H1 (cell line): ENCODE data around the gene STAT4. TPM values are rescaled to one million over a fixed set of nuclear protein-coding genes. Genes with fewer than 3 reads are reported as not detected.

ENCODE experiments used
- CTCF ChIA-PET: fragments of 300-600 bp; sonication (Branson Sonifier 250); formaldehyde crosslinking; loops from one replicate; lab custom pipeline; 2021; ENCODE audit not compliant: partially characterized antibody; lab: Charles Lee
- POLR2A ChIA-PET: fragments of 300-600 bp; sonication (Branson Sonifier 250); formaldehyde crosslinking; loops from one replicate; lab custom pipeline; 2021; ENCODE audit warnings: inconsistent platforms; ENCODE audit not compliant: partially characterized antibody; lab: Charles Lee
- DNase-seq, 2 experiments: peaks; one replicate each; pipeline versions ENCODE4 v3.0.0 to v3.0.0-alpha.2; 2010 to 2022; ENCODE audit warnings: low spot score in 2 of 2, low read depth in 1 of 2, mixed read lengths in 1 of 2
- FAIRE-seq: peaks from 2 replicates; lab custom pipeline; 2011; peaks lifted over from hg19 to GRCh38; lab: Jason Lieb, UNC
- H2AFZ ChIP-seq: 2 replicates; pipeline ENCODE4 v1.8.1; 2012; ENCODE audit warnings: low read length, inconsistent platforms
- H2AK5ac ChIP-seq: 2 replicates; pipeline ENCODE4 v1.6.1; 2013; ENCODE audit warnings: low read depth, low read length
- H2BK120ac ChIP-seq: replicated peaks from 2 replicates; pipeline ENCODE3; 2013; ENCODE audit warnings: low read depth, low read length, inconsistent platforms
- H2BK12ac ChIP-seq: 2 replicates; pipeline ENCODE4 v1.6.1; 2013; ENCODE audit warnings: low read depth, low read length
- H2BK15ac ChIP-seq: 2 replicates; pipeline ENCODE4 v1.6.1; 2013; ENCODE audit warnings: low read length
- H2BK20ac ChIP-seq: 2 replicates; pipeline ENCODE4 v1.6.1; 2013; ENCODE audit warnings: low read length
- H2BK5ac ChIP-seq: 2 replicates; pipeline ENCODE4 v1.6.1; 2013; ENCODE audit warnings: low read depth, low read length
- H3K14ac ChIP-seq: 2 replicates; pipeline ENCODE4 v1.6.1; 2013; ENCODE audit warnings: inconsistent platforms; ENCODE audit not compliant: insufficient read length
- H3K18ac ChIP-seq: 2 replicates; pipeline ENCODE4 v1.6.1; 2013; ENCODE audit warnings: low read length; ENCODE audit errors: extremely low read depth
- H3K23ac ChIP-seq: 2 replicates; pipeline ENCODE4 v1.6.1; 2013; ENCODE audit warnings: inconsistent platforms; ENCODE audit not compliant: insufficient read length
- H3K23me2 ChIP-seq: 2 replicates; pipeline ENCODE4 v1.6.1; 2013; ENCODE audit warnings: low read depth, low read length
- H3K27ac ChIP-seq: 2 replicates; pipeline ENCODE4 v1.6.1; 2011; ENCODE audit warnings: low read depth, low read length, inconsistent platforms
- H3K27me3 ChIP-seq, 4 experiments: replicated peaks in 1 of 4; 1 replicate in 1 of 4; 2 replicates in 3 of 4; pipeline versions ENCODE4 v1.6.1 to v1.8.1; 2011 to 2013; ENCODE audit warnings: low read length in 3 of 4, mild to moderate bottlenecking in 3 of 4, inconsistent platforms in 2 of 4, mixed read lengths in 2 of 4, moderate library complexity in 1 of 4; ENCODE audit not compliant: control insufficient read depth in 3 of 4, insufficient read depth in 3 of 4; ENCODE audit errors: extremely low read depth in 1 of 4
- H3K36me3 ChIP-seq, 4 experiments: 2 replicates each; pipeline versions ENCODE4 v1.6.1 to v1.8.1; 2011 to 2013; ENCODE audit warnings: mild to moderate bottlenecking in 4 of 4, low read length in 3 of 4, moderate library complexity in 2 of 4, control low read depth in 1 of 4, inconsistent platforms in 1 of 4; ENCODE audit not compliant: insufficient read depth in 4 of 4, control insufficient read depth in 2 of 4
- H3K4ac ChIP-seq: replicated peaks from 2 replicates; pipeline ENCODE3; 2013; ENCODE audit warnings: low read length, low read depth, mixed read lengths, inconsistent platforms; ENCODE audit not compliant: insufficient read length
- H3K4me1 ChIP-seq, 4 experiments: replicated peaks in 1 of 4; 1 replicate in 1 of 4; 2 replicates in 3 of 4; pipeline versions ENCODE4 v1.6.1 to v1.8.1; 2011 to 2013; ENCODE audit warnings: low read length in 3 of 4, inconsistent platforms in 2 of 4, mixed read lengths in 1 of 4; ENCODE audit not compliant: insufficient read depth in 4 of 4, control insufficient read depth in 3 of 4
- H3K4me2 ChIP-seq, 2 experiments: 2 replicates each; pipeline versions ENCODE4 v1.6.1 to v1.8.1; 2011 to 2013; ENCODE audit warnings: low read depth in 2 of 2, low read length in 2 of 2, control low read depth in 1 of 2, inconsistent platforms in 1 of 2, mild to moderate bottlenecking in 1 of 2; ENCODE audit not compliant: insufficient read depth in 1 of 2
- H3K4me3 ChIP-seq, 4 experiments: fragments of 200-600, 300-600 bp in 1 of 4; sonication (generic), shearing (Covaris generic), sonication (Bioruptor Twin) in 1 of 4; 2 replicates each; pipeline versions ENCODE4 v1.5.1 to v1.8.1; 2011 to 2016; ENCODE audit warnings: low read length in 4 of 4, low read depth in 3 of 4, control low read depth in 2 of 4, inconsistent platforms in 2 of 4, mild to moderate bottlenecking in 2 of 4, mixed read lengths in 1 of 4, moderate library complexity in 1 of 4; ENCODE audit not compliant: insufficient read depth in 2 of 4; ENCODE audit errors: extremely low read depth in 1 of 4
- H3K56ac ChIP-seq: replicated peaks from 2 replicates; pipeline ENCODE3; 2013; ENCODE audit warnings: low read depth, mild to moderate bottlenecking, mixed read lengths, low read length, inconsistent platforms; ENCODE audit not compliant: insufficient read length
- H3K79me1 ChIP-seq: 2 replicates; pipeline ENCODE4 v1.6.1; 2013; ENCODE audit warnings: low read depth, low read length, control low read depth
- H3K79me2 ChIP-seq, 2 experiments: 2 replicates each; pipeline versions ENCODE4 v1.6.1 to v1.8.1; 2012 to 2013; ENCODE audit warnings: low read length in 2 of 2, mild to moderate bottlenecking in 2 of 2, inconsistent platforms in 1 of 2; ENCODE audit not compliant: insufficient read depth in 2 of 2, control insufficient read depth in 1 of 2
- H3K9ac ChIP-seq, 4 experiments: replicated peaks in 1 of 4; 1 replicate in 1 of 4; 2 replicates in 3 of 4; pipeline versions ENCODE4 v1.6.1 to v1.8.1; 2011 to 2013; ENCODE audit warnings: low read depth in 3 of 4, low read length in 3 of 4, control low read depth in 2 of 4, mild to moderate bottlenecking in 2 of 4, moderate library complexity in 2 of 4, inconsistent platforms in 1 of 4; ENCODE audit errors: extremely low read depth in 1 of 4
- H3K9me3 ChIP-seq, 2 experiments: 2 replicates each; pipeline versions ENCODE4 v1.6.1 to v1.8.1; 2012 to 2013; ENCODE audit warnings: mild to moderate bottlenecking in 2 of 2, moderate library complexity in 2 of 2, control low read depth in 1 of 2, inconsistent platforms in 1 of 2, low read depth in 1 of 2, low read length in 1 of 2, mixed read lengths in 1 of 2; ENCODE audit not compliant: insufficient read depth in 2 of 2
- H4K20me1 ChIP-seq, 2 experiments: replicated peaks in 1 of 2; 2 replicates each; pipeline versions ENCODE3 to v1.8.1; 2011 to 2013; ENCODE audit warnings: inconsistent platforms in 2 of 2, low read length in 2 of 2, mild to moderate bottlenecking in 1 of 2; ENCODE audit not compliant: insufficient read depth in 2 of 2, control insufficient read depth in 1 of 2
- H4K5ac ChIP-seq: 2 replicates; pipeline ENCODE4 v1.6.1; 2013; ENCODE audit warnings: low read length, low read depth, mixed read lengths, inconsistent platforms; ENCODE audit not compliant: insufficient read length
- H4K8ac ChIP-seq: 2 replicates; pipeline ENCODE4 v1.8.0; 2013; ENCODE audit warnings: mild to moderate bottlenecking, moderate library complexity, low read length, inconsistent platforms; ENCODE audit not compliant: insufficient read depth; ENCODE audit errors: extremely low read depth
- H4K91ac ChIP-seq: replicated peaks from 2 replicates; pipeline ENCODE3; 2013; ENCODE audit warnings: low read length, mixed read lengths, inconsistent platforms; ENCODE audit not compliant: insufficient read length
- CHD1 ChIP-seq: IDR thresholded peaks from 2 replicates; pipeline ENCODE4 v1.6.1; 2012; ENCODE audit warnings: low read depth, low read length, improper control_type of control experiment
- EZH2 ChIP-seq: fragments of 200-600 bp; sonication (generic); IDR thresholded peaks from 2 replicates; pipeline ENCODE4 v1.7.1; 2012; ENCODE audit warnings: low read depth, mild to moderate bottlenecking, moderate library complexity, low read length, inconsistent platforms; ENCODE audit not compliant: severe bottlenecking
- GTF2F1 ChIP-seq: IDR thresholded peaks from 2 replicates; pipeline ENCODE4 v1.6.1; 2012; ENCODE audit warnings: low read depth, low read length, improper control_type of control experiment, borderline replicate concordance
- KDM5A ChIP-seq: fragments of 200-600 bp; IDR thresholded peaks from 2 replicates; pipeline ENCODE4 v1.7.1; 2012; ENCODE audit warnings: mild to moderate bottlenecking, low read length, inconsistent platforms, mixed read lengths
- PHF8 ChIP-seq: fragments of 200-600 bp; sonication (generic); conservative IDR thresholded peaks from 2 replicates; pipeline ENCODE4 v1.7.1; 2012; ENCODE audit warnings: low read depth, mild to moderate bottlenecking, inconsistent platforms, low read length, moderate library complexity
- POU5F1 ChIP-seq: IDR thresholded peaks from 2 replicates; pipeline ENCODE4 v1.6.1; 2011; ENCODE audit warnings: low read depth, mild to moderate bottlenecking, low read length, moderate library complexity
- TEAD4 ChIP-seq: IDR thresholded peaks from 2 replicates; pipeline ENCODE4 v1.6.1; 2012; ENCODE audit warnings: low read depth, low read length, inconsistent platforms, mixed read lengths
- WGBS, 2 experiments: shearing (Covaris generic) in 1 of 2; methylation state at CpG; one replicate each; pipeline versions ENCODE4 v1.1.6 to v1.1.7; 2013 to 2015; ENCODE audit warnings: low lambda C conversion rate in 2 of 2, mixed read lengths in 2 of 2, inconsistent platforms in 1 of 2, low coverage in 1 of 2, missing lambda C conversion rate in 1 of 2; ENCODE audit not compliant: insufficient replicate concordance in 2 of 2, insufficient coverage in 1 of 2, insufficient read length in 1 of 2; ENCODE audit errors: extremely low coverage in 1 of 2, missing lambda C conversion rate in 1 of 2; 5-methylcytosine and 5-hydroxymethylcytosine counted together
- polyA plus RNA-seq, 7 experiments: library from polyadenylated mRNA; depleted of rRNA in 3 of 7; stranded (reverse) in 5 of 7; unstranded in 2 of 7; fragments of >200 nt in 5 of 7; fragments of 200-250 nt in 2 of 7; gene quantifications; 1 replicate in 5 of 7; 2 replicates in 1 of 7; 4 replicates in 1 of 7; pipeline versions ENCODE4 v1.2.1 to v1.2.3, GENCODE V29; 2011 to 2013; ENCODE audit warnings: missing spikeins in 2 of 7, mixed read lengths in 2 of 7
- total RNA-seq: library from RNA; stranded (reverse); fragmentation: NEBNext Ultra II Directional; extraction: Animal tissue kit (Norgen Biotek cat#: 25700); gene quantifications from 2 replicates; pipeline ENCODE4 v1.2.1, GENCODE V29; 2021

STAT4 gene
- total and polyA plus RNA-seq, 2 of the 8 experiments (the other 6 are each of a cell fraction or from before 2014, with no cell fraction given) = 0.36 to 0.63 TPM

DNA sequence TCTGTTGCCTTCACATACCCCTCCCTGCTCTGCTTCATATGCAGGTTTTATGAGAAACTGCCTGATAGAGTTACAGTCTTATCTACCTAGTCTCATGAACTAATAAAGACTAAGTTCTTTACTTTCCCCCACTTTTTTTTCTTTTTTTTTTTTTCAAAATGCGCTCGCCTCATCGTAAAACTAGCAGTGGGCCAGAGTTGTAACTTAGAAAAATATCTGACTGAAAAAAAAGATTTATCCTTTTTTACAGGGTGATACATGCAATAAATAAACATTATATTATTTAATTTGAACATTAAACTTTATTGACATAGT, 83.9 kb downstream of the STAT4 start:
- CTCF ChIA-PET = interaction anchor here (1.2 kb wide), 1 partner anchor 14 kb away, joined by 5 read pairs; no protein-coding TSS in a partner anchor
- Histone ChIP-seq H3K23me2 (no peaks in the 10 kb centered on the region), H4K91ac (no peak overlapping the region), H3K18ac (no peak overlapping the region), H3K4me2 (no peak overlapping the region), H4K5ac (no peak overlapping the region), H2BK5ac (no peak overlapping the region), H2AFZ (no peak overlapping the region), H3K4me3 (no peak overlapping the region), H2AK5ac (no peak overlapping the region), H3K56ac (no peak overlapping the region), H2BK120ac (no peak overlapping the region), H3K27ac (no peak overlapping the region), H3K27me3 (no peaks in the 10 kb centered on the region), H3K9me3 (no peaks in the 10 kb centered on the region), H3K23ac (no peak overlapping the region), H3K14ac (no peak overlapping the region), H3K9ac (no peak overlapping the region), H3K79me1 (no peaks in the 10 kb centered on the region), H4K8ac (no peak overlapping the region), H3K4ac (no peak overlapping the region), H4K20me1 (no peaks in the 10 kb centered on the region), H2BK20ac (no peak overlapping the region), H3K4me1 (no peaks in the 10 kb centered on the region; a peak in 1 of 7 replicates), H3K79me2 (no peaks in the 10 kb centered on the region), H3K36me3 (no peaks in the 10 kb centered on the region), H2BK15ac (no peak overlapping the region), H2BK12ac (no peak overlapping the region)
- WGBS, 2 experiments = 95% methylated on average over 3 of the region's 3 CpGs; no CpG with 5 or more reads in 1 of the 2 experiments
- POLR2A ChIA-PET = interaction anchor here (0.6 kb wide), 1 partner anchor 176 kb away, joined by 3 read pairs; no protein-coding TSS in a partner anchor
- no peak for FAIRE-seq
- DNase-seq = no peak
- TF ChIP-seq CHD1 (no peak), GTF2F1 (no peak), TEAD4 (no peak), KDM5A (no peak), POU5F1 (no peak), EZH2 (no peak), PHF8 (no peak)
